HL-60 (cell line): ENCODE results near the gene SSNA1.

ENCODE experiments used
- DNase-seq, 2 experiments: peaks; one replicate each; pipeline ENCODE4 v3.0.0-alpha.2; 2010 to 2020; ENCODE audit warnings: low read depth in 1 of 2, low spot score in 1 of 2
- H3K27ac ChIP-seq: fragments of 250-450 bp; sonication (Bioruptor Pico); replicated peaks from 2 replicates; pipeline ENCODE4 v1.5.1; 2020; ENCODE audit warnings: mild to moderate bottlenecking, moderate library complexity
- H3K27me3 ChIP-seq: fragments of 250-450 bp; sonication (Bioruptor Pico); 2 replicates; pipeline ENCODE4 v1.5.1; 2021; ENCODE audit warnings: mild to moderate bottlenecking, moderate library complexity; ENCODE audit not compliant: insufficient read depth, poor library complexity, severe bottlenecking
- H3K4me3 ChIP-seq: replicated peaks from 2 replicates; pipeline ENCODE4 v1.5.1; 2011; ENCODE audit warnings: mild to moderate bottlenecking, control low read depth, low read length; ENCODE audit not compliant: insufficient read depth
- GABPA ChIP-seq: IDR thresholded peaks from 2 replicates; pipeline ENCODE4 v1.6.1; 2012; ENCODE audit warnings: low read depth
- POLR2AphosphoS5 ChIP-seq: IDR thresholded peaks from 2 replicates; pipeline ENCODE4 v1.6.1; 2012; ENCODE audit warnings: low read depth
- SPI1 ChIP-seq: IDR thresholded peaks from 2 replicates; pipeline ENCODE4 v1.6.1; 2012; ENCODE audit warnings: low read depth, mild to moderate bottlenecking, borderline replicate concordance
- TF ChIP-seq, protein P1 (sequence below): IDR thresholded peaks from 2 replicates; pipeline ENCODE4 v1.6.1; 2012; ENCODE audit warnings: low read depth; ENCODE audit not compliant: insufficient replicate concordance
- TF ChIP-seq, protein P2 (sequence below): IDR thresholded peaks from one replicate; pipeline ENCODE4 v1.5.1; 2011; ENCODE audit warnings: low read length, control low read depth, inconsistent platforms; ENCODE audit not compliant: insufficient read depth

The SSNA1 gene

DNA sequence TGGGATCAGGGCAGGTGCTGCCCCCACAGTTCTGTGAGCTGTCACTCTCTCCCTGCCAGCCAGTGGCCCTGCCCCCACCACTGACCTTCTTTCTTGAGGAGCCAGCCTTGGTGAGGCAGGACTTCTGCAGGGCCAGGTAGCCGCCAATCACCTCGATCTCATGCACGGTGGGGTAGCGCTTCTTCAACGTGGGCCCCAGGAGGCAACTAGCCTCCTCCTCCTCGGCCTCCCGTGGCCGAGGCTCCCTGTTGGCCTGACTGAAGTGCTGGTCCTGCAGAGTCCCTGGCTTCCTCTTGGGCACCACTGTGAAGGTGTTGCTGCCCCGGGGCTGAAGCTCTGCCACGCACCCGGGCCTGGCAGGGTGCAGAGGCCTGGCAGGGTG, 10.4 kb downstream of the SSNA1 start:
- Histone ChIP-seq H3K27me3 (no peaks in the 10 kb centered on the region), H3K4me3 (no peak overlapping the region; the same call in 1 of the 2 replicates), H3K27ac (no peak overlapping the region)
- TF ChIP-seq SPI1 (no peak), GABPA (no peak), POLR2AphosphoS5 (no peak)
- TF ChIP-seq, protein P1, sequence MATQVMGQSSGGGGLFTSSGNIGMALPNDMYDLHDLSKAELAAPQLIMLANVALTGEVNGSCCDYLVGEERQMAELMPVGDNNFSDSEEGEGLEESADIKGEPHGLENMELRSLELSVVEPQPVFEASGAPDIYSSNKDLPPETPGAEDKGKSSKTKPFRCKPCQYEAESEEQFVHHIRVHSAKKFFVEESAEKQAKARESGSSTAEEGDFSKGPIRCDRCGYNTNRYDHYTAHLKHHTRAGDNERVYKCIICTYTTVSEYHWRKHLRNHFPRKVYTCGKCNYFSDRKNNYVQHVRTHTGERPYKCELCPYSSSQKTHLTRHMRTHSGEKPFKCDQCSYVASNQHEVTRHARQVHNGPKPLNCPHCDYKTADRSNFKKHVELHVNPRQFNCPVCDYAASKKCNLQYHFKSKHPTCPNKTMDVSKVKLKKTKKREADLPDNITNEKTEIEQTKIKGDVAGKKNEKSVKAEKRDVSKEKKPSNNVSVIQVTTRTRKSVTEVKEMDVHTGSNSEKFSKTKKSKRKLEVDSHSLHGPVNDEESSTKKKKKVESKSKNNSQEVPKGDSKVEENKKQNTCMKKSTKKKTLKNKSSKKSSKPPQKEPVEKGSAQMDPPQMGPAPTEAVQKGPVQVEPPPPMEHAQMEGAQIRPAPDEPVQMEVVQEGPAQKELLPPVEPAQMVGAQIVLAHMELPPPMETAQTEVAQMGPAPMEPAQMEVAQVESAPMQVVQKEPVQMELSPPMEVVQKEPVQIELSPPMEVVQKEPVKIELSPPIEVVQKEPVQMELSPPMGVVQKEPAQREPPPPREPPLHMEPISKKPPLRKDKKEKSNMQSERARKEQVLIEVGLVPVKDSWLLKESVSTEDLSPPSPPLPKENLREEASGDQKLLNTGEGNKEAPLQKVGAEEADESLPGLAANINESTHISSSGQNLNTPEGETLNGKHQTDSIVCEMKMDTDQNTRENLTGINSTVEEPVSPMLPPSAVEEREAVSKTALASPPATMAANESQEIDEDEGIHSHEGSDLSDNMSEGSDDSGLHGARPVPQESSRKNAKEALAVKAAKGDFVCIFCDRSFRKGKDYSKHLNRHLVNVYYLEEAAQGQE, result no peak
- TF ChIP-seq, protein P2, sequence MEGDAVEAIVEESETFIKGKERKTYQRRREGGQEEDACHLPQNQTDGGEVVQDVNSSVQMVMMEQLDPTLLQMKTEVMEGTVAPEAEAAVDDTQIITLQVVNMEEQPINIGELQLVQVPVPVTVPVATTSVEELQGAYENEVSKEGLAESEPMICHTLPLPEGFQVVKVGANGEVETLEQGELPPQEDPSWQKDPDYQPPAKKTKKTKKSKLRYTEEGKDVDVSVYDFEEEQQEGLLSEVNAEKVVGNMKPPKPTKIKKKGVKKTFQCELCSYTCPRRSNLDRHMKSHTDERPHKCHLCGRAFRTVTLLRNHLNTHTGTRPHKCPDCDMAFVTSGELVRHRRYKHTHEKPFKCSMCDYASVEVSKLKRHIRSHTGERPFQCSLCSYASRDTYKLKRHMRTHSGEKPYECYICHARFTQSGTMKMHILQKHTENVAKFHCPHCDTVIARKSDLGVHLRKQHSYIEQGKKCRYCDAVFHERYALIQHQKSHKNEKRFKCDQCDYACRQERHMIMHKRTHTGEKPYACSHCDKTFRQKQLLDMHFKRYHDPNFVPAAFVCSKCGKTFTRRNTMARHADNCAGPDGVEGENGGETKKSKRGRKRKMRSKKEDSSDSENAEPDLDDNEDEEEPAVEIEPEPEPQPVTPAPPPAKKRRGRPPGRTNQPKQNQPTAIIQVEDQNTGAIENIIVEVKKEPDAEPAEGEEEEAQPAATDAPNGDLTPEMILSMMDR, result no peak
- no peak for DNase-seq

DNA sequence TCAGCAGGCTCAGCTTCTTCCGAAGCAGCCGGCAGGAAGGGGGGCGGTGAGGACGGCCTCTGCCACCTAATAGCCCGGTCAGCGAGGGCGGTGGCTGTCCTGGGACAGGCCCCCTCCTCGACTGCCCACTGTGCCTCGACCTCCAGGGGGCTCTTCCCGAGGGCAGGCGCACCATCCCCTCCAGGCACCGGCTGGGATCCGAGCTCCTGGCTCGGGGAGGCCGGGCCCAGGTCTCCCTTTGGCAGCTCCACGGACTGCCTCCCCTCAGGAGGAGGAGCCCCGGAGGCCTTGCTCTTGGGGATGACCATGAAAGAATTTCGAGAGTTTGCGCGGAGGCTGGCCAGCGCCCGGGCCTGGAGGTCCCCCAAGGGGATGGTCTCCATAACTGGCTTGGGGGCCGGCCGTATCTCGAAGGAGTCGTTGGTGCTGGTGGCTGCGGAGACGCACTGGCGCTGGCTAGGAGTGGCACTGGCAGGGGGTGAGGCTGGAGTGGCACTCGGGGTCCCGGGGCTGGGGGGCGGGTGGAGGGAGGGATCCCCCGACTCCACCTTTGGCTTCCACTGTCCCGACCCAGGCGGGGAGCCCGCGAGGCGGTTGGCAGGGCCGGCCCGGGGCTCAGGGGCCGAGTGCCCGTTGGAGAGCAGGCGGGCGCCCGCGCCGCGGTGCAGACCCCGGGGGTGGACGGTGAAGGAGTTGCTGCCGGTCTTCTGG, 11.1 kb downstream of the SSNA1 start:
- TF ChIP-seq GABPA (no peak), POLR2AphosphoS5 (no peak), SPI1 (no peak)
- TF ChIP-seq, protein P1, result no peak
- TF ChIP-seq, protein P2, result no peak
- no peak for DNase-seq
- H3K27ac ChIP-seq, result no peak overlapping the region
- H3K27me3 ChIP-seq, result no peaks in the 10 kb centered on the region
- H3K4me3 ChIP-seq, result peak overlapping the region; percentile 36

DNA sequence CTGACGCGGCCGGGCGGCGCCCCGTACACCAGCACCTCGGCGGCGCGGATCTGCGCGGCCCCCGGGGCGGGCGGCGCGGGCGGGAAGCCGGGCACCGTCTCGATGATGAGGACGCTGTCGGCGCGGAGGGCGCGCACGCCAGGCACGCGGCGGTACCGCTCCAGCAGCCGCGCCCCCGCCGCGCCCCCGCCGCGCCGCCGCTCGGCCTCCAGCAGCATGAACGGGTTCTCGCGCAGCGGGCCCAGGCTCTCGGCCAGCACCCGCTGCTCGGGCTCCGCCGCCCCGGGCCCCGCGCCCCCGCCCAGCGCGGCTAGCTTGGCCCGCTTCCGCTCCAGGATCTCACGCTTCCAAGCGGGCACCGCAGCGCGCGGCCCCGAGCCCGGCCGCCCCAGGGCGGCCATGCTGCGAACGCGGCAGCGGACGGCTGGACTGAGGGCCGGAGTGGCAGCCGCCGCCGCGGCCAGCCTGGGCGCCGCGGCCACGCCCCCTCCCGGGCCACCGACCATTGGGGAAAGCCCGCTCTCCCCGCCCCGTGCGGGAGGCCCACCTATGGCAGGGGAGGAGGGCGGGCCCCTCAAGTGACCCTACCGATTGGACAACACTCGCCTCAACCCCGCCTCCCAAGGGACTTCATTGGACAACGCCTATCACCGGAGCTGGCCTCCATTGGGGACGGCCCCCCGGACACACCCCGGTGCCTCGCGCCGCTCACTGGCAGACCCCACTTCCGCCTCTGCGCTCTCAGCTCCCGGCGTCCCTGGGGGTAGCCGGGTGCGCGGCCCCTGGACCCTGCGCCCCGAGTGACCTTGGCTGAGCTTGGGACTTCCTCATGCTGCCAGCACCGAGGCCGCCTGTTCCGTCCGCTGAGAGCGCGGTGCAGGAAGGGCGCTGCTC, 12.1 kb downstream of the SSNA1 start, which contains the start of gene TPRN:
TPRN (minus strand) TSS at position 431 of the 894 bp plus-strand sequence; CDS start at position 401, 30 bp downstream.
- H3K4me3 ChIP-seq, result peak within 1 kb of the TSS; percentile 62
- peak; percentile 100 for DNase-seq
- peak within 1 kb of the TSS; percentile 74 for H3K27ac ChIP-seq
- TF ChIP-seq, protein P2, result no peak
- TF ChIP-seq POLR2AphosphoS5 (peak; percentile 74), SPI1 (peak; percentile 66), GABPA (no peak; the same call in 1 of the 2 replicates)
- TF ChIP-seq, protein P1, result no peak
- H3K27me3 ChIP-seq, result no peaks in the 10 kb centered on the region
